ENCODE results near the gene LRRC1. TPM values are rescaled to one million over a fixed set of nuclear protein-coding genes. Genes with fewer than 3 reads are reported as not detected.
A peak's percentile ranks its signal among the peaks of the same experiment; 100 is the strongest.

The LRRC1 gene
- total RNA-seq, 1 donor from 2014 or later = 18.4 TPM

GRCh38 chr6:53892707-53893106, 97.9 kb downstream of the LRRC1 start:
- no peak for DNase-seq

GRCh38 chr6:53894091-53894490, 99.3 kb downstream of the LRRC1 start:
- DNase-seq = no peak

GRCh38 chr6:53896196-53896595, 101.4 kb downstream of the LRRC1 start:
- no peak for DNase-seq

- no peak for DNase-seq
These were observed 103.4 kb downstream of the LRRC1 start for GRCh38 chr6:53898026-53898795.

- no peak for DNase-seq
These were observed 104.7 kb downstream of the LRRC1 start for GRCh38 chr6:53899512-53899911.

GRCh38 chr6:53903357-53903756, 108.6 kb downstream of the LRRC1 start:
- no peak for DNase-seq

GRCh38 chr6:53906103-53906502, 111.3 kb downstream of the LRRC1 start:
- DNase-seq = no peak

GRCh38 chr6:53906842-53907241, 112.0 kb downstream of the LRRC1 start:
- peak; percentile 8 for DNase-seq

GRCh38 chr6:53910834-53911233, 116.0 kb downstream of the LRRC1 start:
- no peak for DNase-seq

GRCh38 chr6:53912661-53913060, 117.9 kb downstream of the LRRC1 start:
- no peak for DNase-seq

- no peak for DNase-seq
These were observed 118.5 kb downstream of the LRRC1 start for GRCh38 chr6:53913286-53913685.

- DNase-seq = no peak
These were observed 120.4 kb downstream of the LRRC1 start for GRCh38 chr6:53915026-53915691.

GRCh38 chr6:53916804-53917463, 122.1 kb downstream of the LRRC1 start:
- no peak for DNase-seq

- DNase-seq = no peak
These were observed 122.6 kb downstream of the LRRC1 start for GRCh38 chr6:53917464-53917842.

GRCh38 chr6:53918854-53919510, 124.2 kb downstream of the LRRC1 start:
- DNase-seq = no peak

GRCh38 chr6:53919881-53920360, 125.1 kb downstream of the LRRC1 start:
- DNase-seq = no peak

- no peak for DNase-seq
These were observed 126.1 kb downstream of the LRRC1 start for GRCh38 chr6:53920881-53921280.

GRCh38 chr6:53921639-53922038, 126.8 kb downstream of the LRRC1 start:
- no peak for DNase-seq

GRCh38 chr6:53922539-53922981, 127.8 kb downstream of the LRRC1 start:
- DNase-seq = no peak

- no peak for DNase-seq
These were observed 129.5 kb downstream of the LRRC1 start for GRCh38 chr6:53924277-53924676.

- DNase-seq = no peak
These were observed 130.1 kb downstream of the LRRC1 start for GRCh38 chr6:53924821-53925422.

- no peak for DNase-seq
These were observed 131.1 kb downstream of the LRRC1 start for GRCh38 chr6:53925891-53926290.

All from skin of body (tissue), 2 donors.